Body of pancreas (tissue), 4 donors: Measurements from ENCODE around the gene RASD1. TPM values are rescaled to one million over a fixed set of nuclear protein-coding genes. Genes with fewer than 3 reads are reported as not detected.
"Not testable (repeated sequence)": the region's sequence is repeated elsewhere in the genome, so short reads cannot be mapped to it uniquely, and the experiment has no call there.

Source experiments
- ATAC-seq: fragments of 150-250 bp; one replicate; pipeline ENCODE4 v1.9.1; 2016
- DNase-seq, 4 donors: peaks; one replicate each; pipeline ENCODE4 v3.0.0-alpha.2; 2019
- H3K27ac ChIP-seq, 4 donors: fragments of 200-600 bp; sonication (generic); 1 replicate in 3 of 4; 2 replicates in 1 of 4; pipeline versions ENCODE4 v1.5.1 to v1.6.1; 2016 to 2019; ENCODE audit warnings: mild to moderate bottlenecking in 1 of 4, mixed read lengths in 1 of 4, moderate library complexity in 1 of 4
- H3K27me3 ChIP-seq, 2 donors: fragments of 200-600 bp; sonication (generic); one replicate each; pipeline ENCODE4 v1.6.0; 2016; ENCODE audit warnings: mild to moderate bottlenecking in 1 of 2
- H3K36me3 ChIP-seq, 2 donors: fragments of 200-600 bp; sonication (generic); replicated peaks in 1 of 2; 2 replicates each; pipeline ENCODE4 v1.5.1; 2016; ENCODE audit warnings: low read depth in 2 of 2; ENCODE audit not compliant: insufficient read depth in 1 of 2
- H3K4me1 ChIP-seq: fragments of 200-600 bp; sonication (generic); one replicate; pipeline ENCODE4 v1.6.0; 2016
- H3K4me3 ChIP-seq, 2 donors: fragments of 200-600 bp; sonication (generic); 1 replicate in 1 of 2; 2 replicates in 1 of 2; pipeline ENCODE4 v1.5.1; 2016 to 2019
- H3K9me3 ChIP-seq, 3 donors: fragments of 200-600 bp; sonication (generic); 1 replicate in 2 of 3; 2 replicates in 1 of 3; pipeline ENCODE4 v1.5.1; 2016
- POLR2A ChIP-seq, 3 donors: fragments of 450-650 bp; IDR thresholded peaks; one replicate each; pipeline ENCODE4 v1.6.1; 2016; ENCODE audit warnings: antibody characterized with exemption in 3 of 3, mild to moderate bottlenecking in 2 of 3
- WGBS, 2 donors: methylation state at CpG; one replicate each; pipeline ENCODE4 v1.1.5; 2017; 5-methylcytosine and 5-hydroxymethylcytosine counted together
- intact Hi-C: fragments of 100-400 bp; cut with DNase I; formaldehyde crosslinking; loops from one replicate; pipeline ENCODE4 v1.15.1; 2023
- total RNA-seq, 2 donors: library from RNA; depleted of rRNA; stranded (reverse); fragments of >200 nt; gene quantifications; one replicate each; pipeline ENCODE4 v1.1.0, GENCODE V29; 2016
- TF ChIP-seq, protein P1 (sequence below), 7 experiments: fragments of 450-650 bp in 4 of 7; fragments of 200-600 bp in 3 of 7; sonication (generic) in 3 of 7; IDR thresholded peaks; one replicate each; pipeline ENCODE4 v1.5.1; 2016 to 2019; ENCODE audit warnings: antibody characterized with exemption in 7 of 7

The RASD1 gene
- total RNA-seq, 2 donors from 2014 or later, result 17.6 to 58.0 TPM

DNA sequence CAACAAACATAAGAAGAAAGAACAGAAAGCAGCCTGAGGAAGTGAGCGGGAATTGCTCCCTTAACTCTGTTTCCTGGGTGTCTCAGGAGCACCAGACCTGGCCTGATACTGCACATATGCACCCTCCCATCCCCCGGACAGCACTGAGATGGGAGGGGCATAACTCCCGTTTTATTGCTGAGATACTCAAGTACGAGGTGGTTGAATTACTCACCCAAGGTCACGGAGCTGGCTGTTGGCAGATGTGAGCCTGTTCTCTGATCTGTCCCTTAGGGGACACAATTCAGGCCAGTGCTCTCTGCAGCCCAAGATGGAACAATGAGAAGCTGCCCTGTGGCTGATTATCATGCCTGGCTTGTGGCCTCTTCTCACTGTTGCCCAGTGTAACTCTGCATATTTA, 28.5 kb downstream of the RASD1 start:
- Histone ChIP-seq H3K9me3 (no peaks in the 10 kb centered on the region), H3K27ac (peak overlapping the region in 2 of 4 donors; percentile 34 to 56), H3K4me3 (no peak overlapping the region), H3K27me3 (no peaks in the 10 kb centered on the region), H3K36me3 (no peaks in the 10 kb centered on the region), H3K4me1 (peaks cover 20% of the 10 kb centered on the region)
- intact Hi-C loops, result no loop called here
- ATAC-seq (peak; percentile 34), DNase-seq (peak in 3 of 4 donors; percentile 28 to 33 (median 32))
- WGBS, 2 donors, result 45 to 47% methylated on average over 3 to 5 of the region's 5 CpGs
- TF ChIP-seq POLR2A (IDR thresholded peaks at IDR 0.05), result no peak
- TF ChIP-seq, protein P1, sequence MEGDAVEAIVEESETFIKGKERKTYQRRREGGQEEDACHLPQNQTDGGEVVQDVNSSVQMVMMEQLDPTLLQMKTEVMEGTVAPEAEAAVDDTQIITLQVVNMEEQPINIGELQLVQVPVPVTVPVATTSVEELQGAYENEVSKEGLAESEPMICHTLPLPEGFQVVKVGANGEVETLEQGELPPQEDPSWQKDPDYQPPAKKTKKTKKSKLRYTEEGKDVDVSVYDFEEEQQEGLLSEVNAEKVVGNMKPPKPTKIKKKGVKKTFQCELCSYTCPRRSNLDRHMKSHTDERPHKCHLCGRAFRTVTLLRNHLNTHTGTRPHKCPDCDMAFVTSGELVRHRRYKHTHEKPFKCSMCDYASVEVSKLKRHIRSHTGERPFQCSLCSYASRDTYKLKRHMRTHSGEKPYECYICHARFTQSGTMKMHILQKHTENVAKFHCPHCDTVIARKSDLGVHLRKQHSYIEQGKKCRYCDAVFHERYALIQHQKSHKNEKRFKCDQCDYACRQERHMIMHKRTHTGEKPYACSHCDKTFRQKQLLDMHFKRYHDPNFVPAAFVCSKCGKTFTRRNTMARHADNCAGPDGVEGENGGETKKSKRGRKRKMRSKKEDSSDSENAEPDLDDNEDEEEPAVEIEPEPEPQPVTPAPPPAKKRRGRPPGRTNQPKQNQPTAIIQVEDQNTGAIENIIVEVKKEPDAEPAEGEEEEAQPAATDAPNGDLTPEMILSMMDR (IDR thresholded peaks at IDR 0.05), result no peak

- 80 to 89% methylated on average over 5 of the region's 5 CpGs for WGBS, 2 donors
- no peak overlapping the region for H3K27ac ChIP-seq
- intact Hi-C loops, result no loop called here
- H3K36me3 ChIP-seq, result no peaks in the 10 kb centered on the region
- H3K4me1 ChIP-seq, result peaks cover 20% of the 10 kb centered on the region
- TF ChIP-seq, protein P1 (IDR thresholded peaks at IDR 0.05), result no peak
- no peak for TF ChIP-seq POLR2A (IDR thresholded peaks at IDR 0.05)
- H3K27me3 ChIP-seq, result no peaks in the 10 kb centered on the region
- ATAC-seq (no peak), DNase-seq (no peak)
- H3K4me3 ChIP-seq, result no peak overlapping the region
- H3K9me3 ChIP-seq, result no peaks in the 10 kb centered on the region
Measured at GRCh38 chr17:17467016-17467415, 29.2 kb downstream of the RASD1 start.

DNA sequence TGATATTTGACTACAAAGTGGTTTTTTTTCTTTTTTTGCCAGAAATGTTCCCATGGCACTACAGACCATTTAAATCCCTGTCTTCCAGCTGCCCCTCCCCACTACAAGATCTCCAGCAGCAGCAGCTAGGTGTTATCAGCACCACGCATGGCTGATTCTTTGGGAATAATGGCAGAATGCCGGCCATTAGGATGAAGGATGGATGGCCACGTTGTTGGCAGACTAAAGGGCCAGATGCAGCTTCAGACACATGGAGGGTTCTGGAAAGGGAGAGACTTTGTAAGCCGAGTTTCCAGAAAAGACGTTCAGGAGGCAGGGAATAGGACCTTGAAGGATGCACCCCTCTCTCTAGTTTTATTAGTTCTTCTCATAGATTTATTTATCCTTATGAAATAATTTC, 29.7 kb downstream of the RASD1 start:
- TF ChIP-seq, protein P1 (IDR thresholded peaks at IDR 0.05), result no peak
- no peak for TF ChIP-seq POLR2A (IDR thresholded peaks at IDR 0.05)
- intact Hi-C loops, result no loop called here
- Histone ChIP-seq H3K36me3 (no peaks in the 10 kb centered on the region), H3K9me3 (no peaks in the 10 kb centered on the region), H3K4me3 (no peak overlapping the region), H3K27ac (no peak overlapping the region), H3K4me1 (peaks cover 20% of the 10 kb centered on the region), H3K27me3 (no peaks in the 10 kb centered on the region)
- DNase-seq (no peak), ATAC-seq (no peak)
- WGBS, 2 donors, result 53 to 59% methylated on average over 5 of the region's 5 CpGs

DNA sequence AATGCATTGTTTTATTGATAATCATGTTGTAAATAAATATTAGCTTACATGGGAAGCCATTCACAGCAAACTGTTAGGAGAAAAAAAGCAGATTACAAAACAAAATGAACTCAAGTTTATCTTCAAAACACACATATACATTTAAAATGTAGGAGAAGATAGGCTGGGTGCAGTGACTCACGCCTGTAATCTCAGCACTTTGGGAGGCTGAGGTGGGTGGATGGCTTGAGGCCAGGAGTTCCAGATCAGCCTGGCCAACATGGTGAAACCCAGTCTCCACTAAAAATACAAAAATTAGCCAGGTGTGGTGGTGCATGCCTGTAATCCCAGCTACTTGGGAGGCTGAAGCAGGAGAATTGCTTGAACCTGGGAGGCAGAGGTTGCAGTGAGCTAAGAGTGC, 30.3 kb downstream of the RASD1 start:
- ATAC-seq, DNase-seq, H3K4me3 ChIP-seq, H3K9me3 ChIP-seq, H3K27ac ChIP-seq, intact Hi-C loops, H3K36me3 ChIP-seq, H3K27me3 ChIP-seq: not testable (repeated sequence)
- 60 to 63% methylated on average over 1 of the region's 1 CpG for WGBS, 2 donors
- H3K4me1 ChIP-seq, result peaks cover 20% of the 10 kb centered on the region

DNA sequence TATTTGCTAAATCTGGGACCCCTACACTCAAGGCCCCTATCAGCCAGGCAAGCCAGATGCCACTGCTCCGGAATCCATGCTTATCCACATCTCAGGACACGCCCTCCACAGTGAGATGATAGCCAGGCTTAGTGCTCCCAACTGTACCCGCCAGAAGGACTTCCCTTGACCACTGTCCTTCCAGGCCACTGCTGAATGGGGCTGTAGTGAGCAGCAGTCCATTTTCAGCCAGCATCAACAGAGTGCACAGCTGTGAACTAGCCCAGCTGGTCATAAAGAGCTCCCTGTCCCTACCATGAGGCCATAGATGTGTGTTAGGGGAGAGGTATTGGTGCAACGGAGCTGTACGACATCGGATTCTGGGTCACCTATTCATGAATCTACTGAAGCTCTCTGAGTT, 32.4 kb downstream of the RASD1 start:
- no peaks in the 10 kb centered on the region for H3K36me3 ChIP-seq
- no peak overlapping the region for H3K4me3 ChIP-seq
- ATAC-seq, result no peak
- no peak overlapping the region for H3K27ac ChIP-seq
- WGBS, 2 donors, result 63 to 68% methylated on average over 6 of the region's 6 CpGs
- TF ChIP-seq POLR2A (IDR thresholded peaks at IDR 0.05), result no peak
- TF ChIP-seq, protein P1 (IDR thresholded peaks at IDR 0.05), result no peak
- H3K9me3 ChIP-seq, result no peaks in the 10 kb centered on the region
- intact Hi-C loops, result no loop called here
- no peaks in the 10 kb centered on the region for H3K27me3 ChIP-seq
- H3K4me1 ChIP-seq, result peaks cover 14% of the 10 kb centered on the region
- no peak for DNase-seq
